ENCODE results near the gene DDX43. TPM values are rescaled to one million over a fixed set of nuclear protein-coding genes. Genes with fewer than 3 reads are reported as not detected.

Gene DDX43
- total and polyA plus RNA-seq, 10 of the 15 experiments (the other 5 are each of a cell fraction or from before 2014, with no cell fraction given): 0.12 TPM; not detected in 9

GRCh38 chr6:73382462-73383113 lies 12.0 kb upstream of the DDX43 start:
- in situ Hi-C loops (cut with MboI) (no loop called here), intact Hi-C loops (cut with micrococcal nuclease; ENCODE audit: unreplicated experiment) (no loop called here)
- H3K4me2 ChIP-seq (ENCODE audit: control insufficient read depth, insufficient read depth): no peak overlapping the region
- ChIA-PET POLR2A (no interaction called here), CTCF (no interaction called here), RAD21 (ENCODE audit: unreplicated experiment) (no interaction called here), SMC1A (ENCODE audit: uncharacterized antibody, unreplicated experiment) (no interaction called here)
- no peak for ATAC-seq
- no peaks in the 10 kb centered on the region for H3K27me3 ChIP-seq (replicated peaks in 1 of 2; ENCODE audit: control insufficient read depth in 2 of 2, insufficient read depth in 2 of 2, low read length in 1 of 2)
- H3K9me3 ChIP-seq (replicated peaks; ENCODE audit: control insufficient read depth, insufficient read depth, low read length): no peaks in the 10 kb centered on the region
- no peak overlapping the region for H3K9ac ChIP-seq (ENCODE audit: control insufficient read depth, insufficient read depth, low read length)
- FAIRE-seq: no peak
- no peaks in the 10 kb centered on the region for H3K79me2 ChIP-seq (ENCODE audit: control insufficient read depth, insufficient read depth, low read length)
- no peak for TF ChIP-seq MYB (IDR thresholded peaks at IDR 0.05; ENCODE audit: borderline replicate concordance, low read depth, low read length)
- no peak for DNase-seq (ENCODE audit: low read depth, low spot score)
- H3K4me1 ChIP-seq (ENCODE audit: control insufficient read depth, insufficient read depth, low read length): no peaks in the 10 kb centered on the region
- no TSS peak for BruUV-seq (replicated peaks)
- H3K36me3 ChIP-seq (ENCODE audit: control insufficient read depth in 2 of 2, insufficient read depth in 2 of 2, low read length in 1 of 2): no peaks in the 10 kb centered on the region
- 45% methylated on average over 6 of the region's 6 CpGs for WGBS (ENCODE audit: insufficient coverage, insufficient replicate concordance, low lambda C conversion rate, missing lambda C conversion rate)
- H2AFZ ChIP-seq (ENCODE audit: control insufficient read depth, low read depth, low read length): no peak overlapping the region
- no peak overlapping the region for H3K27ac ChIP-seq (ENCODE audit: control insufficient read depth, insufficient read depth)
- no peak overlapping the region for H3K4me3 ChIP-seq
- H4K20me1 ChIP-seq (ENCODE audit: control insufficient read depth, insufficient read depth): no peaks in the 10 kb centered on the region

GRCh38 chr6:73388433-73388799 lies 6.2 kb upstream of the DDX43 start:
- BruUV-seq (replicated peaks): no TSS peak
- Histone ChIP-seq H3K4me2 (ENCODE audit: control insufficient read depth, insufficient read depth) (peak overlapping the region; percentile 90; the same call in 1 of the 2 replicates), H4K20me1 (ENCODE audit: control insufficient read depth, insufficient read depth) (no peaks in the 10 kb centered on the region), H2AFZ (ENCODE audit: control insufficient read depth, low read depth, low read length) (peak overlapping the region; percentile 93), H3K36me3 (ENCODE audit: control insufficient read depth in 2 of 2, insufficient read depth in 2 of 2, low read length in 1 of 2) (no peaks in the 10 kb centered on the region), H3K4me3 (peak overlapping the region; percentile 51), H3K79me2 (ENCODE audit: control insufficient read depth, insufficient read depth, low read length) (no peaks in the 10 kb centered on the region), H3K9ac (ENCODE audit: control insufficient read depth, insufficient read depth, low read length) (peak overlapping the region; percentile 60; the same call in 1 of the 2 replicates), H3K27me3 (replicated peaks in 1 of 2; ENCODE audit: control insufficient read depth in 2 of 2, insufficient read depth in 2 of 2, low read length in 1 of 2) (no peaks in the 10 kb centered on the region), H3K4me1 (ENCODE audit: control insufficient read depth, insufficient read depth, low read length) (no peaks in the 10 kb centered on the region), H3K27ac (ENCODE audit: control insufficient read depth, insufficient read depth) (no peak overlapping the region), H3K9me3 (replicated peaks; ENCODE audit: control insufficient read depth, insufficient read depth, low read length) (no peaks in the 10 kb centered on the region)
- intact Hi-C loops (cut with micrococcal nuclease; ENCODE audit: unreplicated experiment) (loop anchor here (1.0 to 5.0 kb wide), 2 partner anchors 59 to 264 kb away; partner anchors contain the start of gene SLC17A5), in situ Hi-C loops (cut with MboI) (no loop called here)
- ChIA-PET RAD21 (ENCODE audit: unreplicated experiment) (interaction anchor here (0.8 to 3.0 kb wide), 10 partner anchors 13 to 772 kb away, joined by 3 to 22 read pairs (median 4); no protein-coding TSS in a partner anchor), CTCF (interaction anchor here (0.6 to 2.3 kb wide), 24 partner anchors 9 to 973 kb away, joined by 3 to 22 read pairs (median 4); no protein-coding TSS in a partner anchor), POLR2A (no interaction called here), SMC1A (ENCODE audit: uncharacterized antibody, unreplicated experiment) (interaction anchor here (1.0 to 1.7 kb wide), 9 partner anchors 9 to 977 kb away, joined by 3 to 10 read pairs (median 4); partner anchors contain the start of gene MTO1)
- no peak for FAIRE-seq
- no peak for DNase-seq (ENCODE audit: low read depth, low spot score)
- ATAC-seq: peak; percentile 49
- 67% methylated on average over 4 of the region's 4 CpGs for WGBS (ENCODE audit: insufficient coverage, insufficient replicate concordance, low lambda C conversion rate, missing lambda C conversion rate)
- TF ChIP-seq BCLAF1 (IDR thresholded peaks at IDR 0.05): no peak
- no peak for TF ChIP-seq ZNF384 (IDR thresholded peaks at IDR 0.05; ENCODE audit: borderline replicate concordance, low read depth, low read length)
- TF ChIP-seq STAT1 (conservative IDR thresholded peaks at IDR 0.05): no peak
- TF ChIP-seq IRF4 (IDR thresholded peaks at IDR 0.05; ENCODE audit: low read depth, low read length): no peak
- TF ChIP-seq HSF1 (IDR thresholded peaks at IDR 0.05; ENCODE audit: low read depth, low read length): no peak
- TF ChIP-seq CBX3 (IDR thresholded peaks at IDR 0.05; ENCODE audit: borderline replicate concordance, low read depth): no peak
- TF ChIP-seq ATF3 (IDR thresholded peaks at IDR 0.05; ENCODE audit: borderline replicate concordance, extremely low read depth, low read depth, low read length): no peak
- TF ChIP-seq MYB (IDR thresholded peaks at IDR 0.05; ENCODE audit: borderline replicate concordance, low read depth, low read length): no peak
- no peak for TF ChIP-seq JUNB (IDR thresholded peaks at IDR 0.05)
- TF ChIP-seq ESRRA (IDR thresholded peaks at IDR 0.05; ENCODE audit: low read length): no peak
